ENCODE measurements around the gene GOLGA6L25.
"Not testable (repeated sequence)": the region's sequence is repeated elsewhere in the genome, so short reads cannot be mapped to it uniquely, and the experiment has no call there.

GRCh38 chr15:28532954-28533353 is 20.4 kb upstream of the GOLGA6L25 start, which contains the start of gene GOLGA8G:
- TF ChIP-seq CTCF, POLR2A (IDR thresholded peaks at IDR 0.05): not testable (repeated sequence)
